ENCODE results near the gene RXFP4.

The RXFP4 gene

DNA sequence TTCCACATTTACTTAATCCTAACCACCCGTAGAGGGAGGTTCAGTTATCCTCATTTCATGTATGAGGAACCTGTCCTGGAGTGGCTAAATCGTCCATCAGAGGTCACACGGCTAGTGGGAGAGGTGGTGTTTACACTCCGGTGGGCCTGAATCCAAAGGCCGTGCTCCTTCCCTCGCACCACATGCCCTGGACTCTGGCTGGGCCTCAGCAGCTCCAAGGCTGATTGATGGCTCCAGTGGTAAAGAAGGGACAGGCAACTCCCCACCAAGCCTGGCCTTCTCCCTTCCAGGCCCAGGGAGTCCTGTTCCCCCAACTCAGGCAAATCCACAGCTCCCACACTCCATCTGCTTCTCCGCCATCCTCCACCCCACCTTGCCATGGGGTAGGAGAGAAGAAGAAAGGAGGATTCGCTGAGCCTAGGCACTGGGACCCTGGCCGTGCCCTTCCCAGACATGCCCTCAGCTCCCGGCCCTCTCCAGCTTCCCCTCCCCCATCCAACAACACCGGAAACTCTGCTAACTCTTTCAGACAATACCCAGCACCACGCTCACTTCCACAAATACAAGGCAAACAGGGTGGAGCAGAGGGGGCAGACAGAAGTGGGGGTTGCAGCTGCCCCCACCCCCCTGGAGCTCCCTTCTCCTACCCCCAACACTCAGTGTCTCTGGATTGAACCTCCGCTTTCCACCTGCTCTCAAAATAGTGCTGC lies 26.1 kb downstream of the RXFP4 start:
- Histone ChIP-seq H3K27ac (peak overlapping the region; percentile 99), H3K9me3 (no peaks in the 10 kb centered on the region), H3K9ac (peak overlapping the region; percentile 72), H3K4me3 (peak overlapping the region; percentile 51), H3K36me3 (peaks cover 85% of the 10 kb centered on the region), H3K4me1 (peaks cover 99% of the 10 kb centered on the region), H4K20me1 (peaks cover 99% of the 10 kb centered on the region), H3K27me3 (no peaks in the 10 kb centered on the region), H3K4me2 (peak overlapping the region; percentile 100)
- TF ChIP-seq Cebpa-rat (IDR thresholded peaks at IDR 0.05): no peak

- no peaks in the 10 kb centered on the region for H3K27me3 ChIP-seq
- peak overlapping the region; percentile 100 for H3K4me2 ChIP-seq
- peak overlapping the region; percentile 51 for H3K4me3 ChIP-seq
- H4K20me1 ChIP-seq: peaks cover 99% of the 10 kb centered on the region
- H3K36me3 ChIP-seq: peaks cover 85% of the 10 kb centered on the region
- H3K9ac ChIP-seq: peak overlapping the region; percentile 72
- H3K9me3 ChIP-seq: no peaks in the 10 kb centered on the region
- no peak for TF ChIP-seq Cebpa-rat (IDR thresholded peaks at IDR 0.05)
- peak overlapping the region; percentile 99 for H3K27ac ChIP-seq
- peaks cover 99% of the 10 kb centered on the region for H3K4me1 ChIP-seq
Observed at GRCh38 chr1:155968051-155968400, 26.6 kb downstream of the RXFP4 start.

- Histone ChIP-seq H3K9me3 (no peaks in the 10 kb centered on the region), H3K36me3 (peaks cover 83% of the 10 kb centered on the region), H3K27me3 (no peaks in the 10 kb centered on the region), H3K4me3 (peak overlapping the region; percentile 51), H4K20me1 (peaks cover 99% of the 10 kb centered on the region), H3K9ac (peak overlapping the region; percentile 72), H3K27ac (peak overlapping the region; percentile 99), H3K4me1 (peaks cover 99% of the 10 kb centered on the region), H3K4me2 (peak overlapping the region; percentile 100)
- no peak for TF ChIP-seq Cebpa-rat (IDR thresholded peaks at IDR 0.05)
Observed at GRCh38 chr1:155968670-155969069, 27.2 kb downstream of the RXFP4 start.

- no peak for TF ChIP-seq Cebpa-rat (IDR thresholded peaks at IDR 0.05)
- peak overlapping the region; percentile 51; the same call in 1 of the 2 replicates for H3K4me3 ChIP-seq
- peak overlapping the region; percentile 99 for H3K27ac ChIP-seq
- H3K4me2 ChIP-seq: peak overlapping the region; percentile 100
- H4K20me1 ChIP-seq: peaks cover 100% of the 10 kb centered on the region
- H3K4me1 ChIP-seq: peaks cover 100% of the 10 kb centered on the region
- H3K9ac ChIP-seq: peak overlapping the region; percentile 72
- peaks cover 85% of the 10 kb centered on the region for H3K36me3 ChIP-seq
- no peaks in the 10 kb centered on the region for H3K9me3 ChIP-seq
- no peaks in the 10 kb centered on the region for H3K27me3 ChIP-seq
Observed at GRCh38 chr1:155969377-155969791, 27.9 kb downstream of the RXFP4 start.

GRCh38 chr1:155970531-155971167 lies 29.2 kb downstream of the RXFP4 start:
- no peaks in the 10 kb centered on the region for H3K9me3 ChIP-seq
- no peak for TF ChIP-seq Cebpa-rat (IDR thresholded peaks at IDR 0.05)
- H3K4me1 ChIP-seq: peaks cover 98% of the 10 kb centered on the region
- H4K20me1 ChIP-seq: peaks cover 100% of the 10 kb centered on the region
- peaks cover 81% of the 10 kb centered on the region for H3K36me3 ChIP-seq
- peak overlapping the region; percentile 72 for H3K9ac ChIP-seq
- H3K27ac ChIP-seq: peak overlapping the region; percentile 99
- no peaks in the 10 kb centered on the region for H3K27me3 ChIP-seq
- H3K4me3 ChIP-seq: peak overlapping the region; percentile 47; the same call in 1 of the 2 replicates
- peak overlapping the region; percentile 100 for H3K4me2 ChIP-seq

GRCh38 chr1:155971910-155972809 lies 30.7 kb downstream of the RXFP4 start:
- no peaks in the 10 kb centered on the region for H3K27me3 ChIP-seq
- H3K9ac ChIP-seq: peak overlapping the region; percentile 72
- H3K4me3 ChIP-seq: peak overlapping the region; percentile 47; the same call in 1 of the 2 replicates
- peaks cover 66% of the 10 kb centered on the region for H3K36me3 ChIP-seq
- no peak for TF ChIP-seq Cebpa-rat (IDR thresholded peaks at IDR 0.05)
- peaks cover 83% of the 10 kb centered on the region for H3K4me1 ChIP-seq
- peak overlapping the region; percentile 100 for H3K4me2 ChIP-seq
- H4K20me1 ChIP-seq: peaks cover 94% of the 10 kb centered on the region
- H3K27ac ChIP-seq: peak overlapping the region; percentile 99
- H3K9me3 ChIP-seq: no peaks in the 10 kb centered on the region

DNA sequence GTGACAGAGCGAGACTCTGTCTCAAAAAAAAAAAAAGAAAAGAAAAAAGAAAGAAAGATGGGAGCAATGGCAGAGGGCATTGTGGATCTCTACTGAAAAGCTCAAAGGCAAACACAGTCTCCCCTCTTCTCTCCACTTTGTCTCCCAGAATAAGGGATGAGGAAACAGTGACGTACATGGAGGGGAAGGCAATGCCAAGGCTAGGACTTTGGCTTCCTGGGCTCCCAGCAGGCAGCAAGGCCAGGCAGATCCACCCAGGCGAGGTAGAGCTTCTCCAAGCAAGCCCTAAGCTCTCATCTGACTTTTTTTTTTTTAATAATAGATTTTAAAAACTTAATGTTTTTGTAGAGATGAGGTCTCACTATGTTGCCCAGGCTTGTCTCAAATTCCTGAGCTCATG lies 32.3 kb downstream of the RXFP4 start:
- peaks cover 68% of the 10 kb centered on the region for H3K4me1 ChIP-seq
- TF ChIP-seq Cebpa-rat (IDR thresholded peaks at IDR 0.05): no peak
- peak overlapping the region; percentile 100 for H3K4me2 ChIP-seq
- H3K36me3 ChIP-seq: peaks cover 50% of the 10 kb centered on the region
- H3K9ac ChIP-seq: peak overlapping the region; percentile 99
- H4K20me1 ChIP-seq: peaks cover 78% of the 10 kb centered on the region
- H3K27ac ChIP-seq: peak overlapping the region; percentile 99
- no peaks in the 10 kb centered on the region for H3K27me3 ChIP-seq
- no peaks in the 10 kb centered on the region for H3K9me3 ChIP-seq
- H3K4me3 ChIP-seq: peak overlapping the region; percentile 96

DNA sequence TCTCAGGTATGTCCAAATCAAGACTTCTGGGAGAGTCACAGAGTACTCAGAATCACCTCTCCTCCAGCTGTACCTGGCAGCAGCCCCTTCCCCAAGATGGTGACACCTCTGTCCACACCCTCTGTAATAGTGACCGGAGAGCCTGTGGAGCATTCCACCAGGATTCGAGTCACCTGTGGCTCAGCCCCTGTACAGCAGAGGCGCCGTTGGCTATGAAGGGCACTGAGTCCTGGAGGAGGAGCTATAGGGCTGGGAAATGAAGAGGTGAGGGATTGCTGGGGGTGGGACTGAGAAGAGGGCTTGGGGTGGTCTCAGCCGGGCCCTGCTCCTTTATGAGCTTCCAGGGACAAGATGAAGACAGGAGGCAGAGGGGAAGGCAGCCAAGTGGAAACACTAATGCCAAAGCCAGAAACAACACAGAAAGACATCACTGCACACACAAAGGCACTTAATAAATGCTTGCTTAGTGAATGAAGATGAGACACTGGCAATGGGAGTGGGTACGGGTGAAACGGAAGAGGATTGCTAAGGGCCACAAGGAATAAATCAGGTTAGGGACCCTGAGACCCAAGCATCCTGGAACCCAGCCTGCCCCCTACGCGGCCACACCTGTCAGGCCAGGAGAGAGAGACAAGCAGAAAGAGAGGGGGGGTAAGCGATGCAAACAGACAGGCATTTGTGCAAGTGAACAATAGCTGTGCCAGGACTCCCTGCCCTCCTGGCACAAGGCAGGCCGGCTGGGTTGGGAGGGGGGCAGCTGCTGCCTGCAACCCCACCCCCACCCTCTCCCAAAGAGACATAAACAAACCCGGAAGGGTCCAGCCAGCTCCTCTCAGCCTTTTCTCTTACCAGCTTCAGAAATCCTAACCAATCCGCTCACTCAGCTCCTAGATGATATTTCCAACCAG lies 33.0 kb downstream of the RXFP4 start:
- H3K4me3 ChIP-seq: peak overlapping the region; percentile 96
- H3K9me3 ChIP-seq: no peaks in the 10 kb centered on the region
- TF ChIP-seq Cebpa-rat (IDR thresholded peaks at IDR 0.05): no peak
- peak overlapping the region; percentile 99 for H3K27ac ChIP-seq
- H3K4me1 ChIP-seq: peaks cover 67% of the 10 kb centered on the region
- no peaks in the 10 kb centered on the region for H3K27me3 ChIP-seq
- peak overlapping the region; percentile 100 for H3K4me2 ChIP-seq
- H3K9ac ChIP-seq: peak overlapping the region; percentile 99
- H4K20me1 ChIP-seq: peaks cover 71% of the 10 kb centered on the region
- H3K36me3 ChIP-seq: peaks cover 43% of the 10 kb centered on the region

Measured in BLaER1 (cell line).